Body of pancreas (tissue), 4 donors: ENCODE data around the gene CSF1R. TPM values are rescaled to one million over a fixed set of nuclear protein-coding genes. Genes with fewer than 3 reads are reported as not detected.

ENCODE experiments used
- ATAC-seq: fragments of 150-250 bp; one replicate; pipeline ENCODE4 v1.9.1; 2016
- DNase-seq, 4 donors: peaks; one replicate each; pipeline ENCODE4 v3.0.0-alpha.2; 2019
- H3K27ac ChIP-seq, 4 donors: fragments of 200-600 bp; sonication (generic); 1 replicate in 3 of 4; 2 replicates in 1 of 4; pipeline versions ENCODE4 v1.5.1 to v1.6.1; 2016 to 2019; ENCODE audit warnings: mild to moderate bottlenecking in 1 of 4, mixed read lengths in 1 of 4, moderate library complexity in 1 of 4
- H3K27me3 ChIP-seq, 2 donors: fragments of 200-600 bp; sonication (generic); one replicate each; pipeline ENCODE4 v1.6.0; 2016; ENCODE audit warnings: mild to moderate bottlenecking in 1 of 2
- H3K36me3 ChIP-seq, 2 donors: fragments of 200-600 bp; sonication (generic); replicated peaks in 1 of 2; 2 replicates each; pipeline ENCODE4 v1.5.1; 2016; ENCODE audit warnings: low read depth in 2 of 2; ENCODE audit not compliant: insufficient read depth in 1 of 2
- H3K4me1 ChIP-seq: fragments of 200-600 bp; sonication (generic); one replicate; pipeline ENCODE4 v1.6.0; 2016
- H3K4me3 ChIP-seq, 2 donors: fragments of 200-600 bp; sonication (generic); 1 replicate in 1 of 2; 2 replicates in 1 of 2; pipeline ENCODE4 v1.5.1; 2016 to 2019
- H3K9me3 ChIP-seq, 3 donors: fragments of 200-600 bp; sonication (generic); 1 replicate in 2 of 3; 2 replicates in 1 of 3; pipeline ENCODE4 v1.5.1; 2016
- CTCF ChIP-seq, 7 experiments: fragments of 450-650 bp in 4 of 7; fragments of 200-600 bp in 3 of 7; sonication (generic) in 3 of 7; IDR thresholded peaks; one replicate each; pipeline ENCODE4 v1.5.1; 2016 to 2019; ENCODE audit warnings: antibody characterized with exemption in 7 of 7
- POLR2A ChIP-seq, 3 donors: fragments of 450-650 bp; IDR thresholded peaks; one replicate each; pipeline ENCODE4 v1.6.1; 2016; ENCODE audit warnings: antibody characterized with exemption in 3 of 3, mild to moderate bottlenecking in 2 of 3
- WGBS, 2 donors: methylation state at CpG; one replicate each; pipeline ENCODE4 v1.1.5; 2017; 5-methylcytosine and 5-hydroxymethylcytosine counted together
- intact Hi-C: fragments of 100-400 bp; cut with DNase I; formaldehyde crosslinking; loops from one replicate; pipeline ENCODE4 v1.15.1; 2023
- total RNA-seq, 2 donors: library from RNA; depleted of rRNA; stranded (reverse); fragments of >200 nt; gene quantifications; one replicate each; pipeline ENCODE4 v1.1.0, GENCODE V29; 2016

CSF1R gene
- total RNA-seq, 2 donors from 2014 or later: 5.3 to 13.5 TPM

- intact Hi-C loops: no loop called here
- TF ChIP-seq POLR2A (IDR thresholded peaks at IDR 0.05) (no peak), CTCF (IDR thresholded peaks at IDR 0.05) (no peak)
- H3K4me1 ChIP-seq: no peaks in the 10 kb centered on the region
- no peak overlapping the region for H3K27ac ChIP-seq
- H3K9me3 ChIP-seq: no peaks in the 10 kb centered on the region
- H3K36me3 ChIP-seq: no peaks in the 10 kb centered on the region
- no peak for ATAC-seq
- no peak for DNase-seq
- 80 to 96% methylated on average over 3 to 5 of the region's 5 CpGs for WGBS, 2 donors
- no peak overlapping the region for H3K4me3 ChIP-seq
- H3K27me3 ChIP-seq: no peaks in the 10 kb centered on the region
Observed at GRCh38 chr5:150103678-150104549, 17.6 kb upstream of the CSF1R start.

GRCh38 chr5:150101023-150101422 lies 14.7 kb upstream of the CSF1R start:
- 76% methylated on average over 6 of the region's 6 CpGs for WGBS, 2 donors
- no peaks in the 10 kb centered on the region for H3K27me3 ChIP-seq
- no peak for ATAC-seq
- no peaks in the 10 kb centered on the region for H3K4me1 ChIP-seq
- no peaks in the 10 kb centered on the region for H3K9me3 ChIP-seq
- intact Hi-C loops: no loop called here
- TF ChIP-seq POLR2A (IDR thresholded peaks at IDR 0.05) (no peak), CTCF (IDR thresholded peaks at IDR 0.05) (no peak)
- no peaks in the 10 kb centered on the region for H3K36me3 ChIP-seq
- no peak overlapping the region for H3K27ac ChIP-seq
- no peak for DNase-seq
- no peak overlapping the region for H3K4me3 ChIP-seq

- H3K27me3 ChIP-seq: no peaks in the 10 kb centered on the region
- intact Hi-C loops: no loop called here
- no peak for ATAC-seq
Observed at GRCh38 chr5:150097152-150097551, 10.8 kb upstream of the CSF1R start.

GRCh38 chr5:150092159-150092787 lies 5.9 kb upstream of the CSF1R start:
- Histone ChIP-seq H3K27me3 (no peaks in the 10 kb centered on the region), H3K9me3 (no peaks in the 10 kb centered on the region), H3K4me1 (no peaks in the 10 kb centered on the region), H3K27ac (no peak overlapping the region), H3K4me3 (no peak overlapping the region), H3K36me3 (no peaks in the 10 kb centered on the region)
- WGBS, 2 donors: 58 to 64% methylated on average over 3 of the region's 3 CpGs
- ATAC-seq (no peak), DNase-seq (no peak)
- TF ChIP-seq POLR2A (IDR thresholded peaks at IDR 0.05) (no peak), CTCF (IDR thresholded peaks at IDR 0.05) (no peak)
- intact Hi-C loops: no loop called here

More at GRCh38 chr5:150097152-150097551, 10.8 kb upstream of the CSF1R start:
- Histone ChIP-seq H3K36me3 (no peaks in the 10 kb centered on the region), H3K9me3 (no peaks in the 10 kb centered on the region), H3K27ac (no peak overlapping the region), H3K4me1 (no peaks in the 10 kb centered on the region), H3K4me3 (no peak overlapping the region)
- DNase-seq: no peak
- TF ChIP-seq POLR2A (IDR thresholded peaks at IDR 0.05): no peak
- no peak for TF ChIP-seq CTCF (IDR thresholded peaks at IDR 0.05)
